Stimulated activated CD4-positive, alpha-beta T cell treated with anti-CD3 and anti-CD28 coated beads, Interleukin-4, amount 100 ng/mL, for 48 hours (primary cell): ENCODE data around the gene TNFRSF1A.
A peak's percentile ranks its signal among the peaks of the same experiment; 100 is the strongest.

Source experiments
- DNase-seq, 2 donors: peaks; one replicate each; pipeline ENCODE4 v3.0.0-alpha.2; 2020; ENCODE audit warnings: low read depth in 2 of 2

Gene TNFRSF1A

GRCh38 chr12:6374028-6374785, 32.3 kb upstream of the TNFRSF1A start:
- DNase-seq = no peak

GRCh38 chr12:6373022-6373787, 31.3 kb upstream of the TNFRSF1A start:
- DNase-seq = no peak

DNA sequence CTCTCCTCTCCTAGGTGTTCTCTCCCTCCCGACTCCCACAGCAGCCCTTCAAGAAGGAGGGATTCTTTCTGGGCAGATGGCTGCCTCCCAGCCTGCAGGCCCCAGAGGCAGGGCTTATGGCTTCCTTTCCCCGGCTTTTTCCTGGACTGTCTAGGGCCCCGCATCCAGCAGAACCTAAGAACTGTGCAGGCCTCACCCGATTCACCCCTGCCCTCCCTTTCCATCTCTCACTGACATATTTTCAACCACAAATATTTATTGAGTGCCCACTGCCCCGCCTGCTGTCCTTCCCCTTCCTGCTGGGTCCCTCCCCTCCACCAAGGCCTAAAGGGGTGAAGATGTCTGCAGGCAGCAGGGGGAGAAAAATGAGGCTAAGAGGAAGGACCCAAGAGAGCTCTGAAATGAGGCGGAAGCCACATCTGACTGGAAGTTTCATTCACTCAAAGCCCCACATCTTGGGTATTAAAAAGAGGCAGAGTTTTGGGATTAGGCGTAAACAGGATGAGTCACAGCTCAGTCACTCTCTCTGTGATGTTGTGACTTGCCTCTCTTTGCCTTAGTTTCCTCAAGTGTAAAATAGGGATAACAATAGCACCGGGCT, 30.6 kb upstream of the TNFRSF1A start:
- DNase-seq = no peak

DNA sequence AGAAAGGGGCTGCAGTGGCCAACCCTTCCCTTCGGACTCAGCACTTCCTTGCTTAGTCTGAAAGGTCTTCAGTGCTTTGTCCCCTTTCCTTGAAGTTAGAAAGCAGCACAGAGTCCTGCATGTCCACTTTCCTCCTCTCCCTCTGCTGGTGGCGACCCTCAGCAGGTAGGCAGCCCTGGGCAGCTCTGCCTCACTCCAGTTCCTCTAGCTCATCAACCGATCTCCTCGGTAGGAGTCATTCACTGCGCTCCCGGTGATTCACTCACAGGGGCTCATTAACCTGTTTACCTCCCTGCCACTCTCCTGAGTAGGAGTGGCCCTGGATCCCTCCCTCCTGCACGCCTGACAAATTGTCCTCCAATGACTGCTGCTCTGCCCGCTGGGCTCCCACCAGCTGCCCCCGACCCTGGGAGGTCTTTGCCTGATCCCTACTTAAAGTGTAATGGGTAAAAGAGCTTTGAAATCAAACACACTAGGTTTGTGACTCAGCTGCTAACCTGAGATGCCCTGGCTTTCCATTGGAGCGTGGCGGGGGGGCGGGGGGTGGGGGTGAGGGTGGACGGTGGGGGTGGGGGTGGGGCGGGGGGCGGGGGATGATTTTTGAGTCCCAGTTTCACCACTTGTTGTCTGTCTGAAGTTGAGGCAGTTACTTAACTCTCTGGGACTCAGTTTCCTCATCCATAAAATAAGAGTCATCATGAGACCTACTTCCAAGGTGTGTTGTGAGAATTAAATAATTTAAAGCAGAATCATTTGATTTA, 29.3 kb upstream of the TNFRSF1A start:
- DNase-seq = no peak

DNA sequence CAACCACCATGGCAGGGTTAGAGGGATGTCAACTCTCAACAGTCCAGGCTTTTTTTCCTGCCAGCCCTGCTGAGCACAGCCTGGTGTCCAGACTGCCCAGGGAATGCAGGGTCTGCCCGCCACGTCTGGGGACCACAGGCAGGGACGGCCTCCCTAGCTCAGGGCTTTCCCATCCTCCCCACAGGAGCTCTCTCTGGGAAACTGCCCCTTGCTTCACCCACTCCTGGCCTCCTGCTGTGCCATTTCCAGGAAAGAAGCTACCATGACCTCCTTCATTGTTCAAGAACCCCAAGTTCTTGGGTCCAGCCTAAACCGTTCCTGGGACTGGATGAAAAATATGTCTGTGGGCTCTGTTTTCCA, 28.7 kb upstream of the TNFRSF1A start:
- DNase-seq = no peak

GRCh38 chr12:6369916-6370575, 28.2 kb upstream of the TNFRSF1A start:
- DNase-seq = no peak

DNA sequence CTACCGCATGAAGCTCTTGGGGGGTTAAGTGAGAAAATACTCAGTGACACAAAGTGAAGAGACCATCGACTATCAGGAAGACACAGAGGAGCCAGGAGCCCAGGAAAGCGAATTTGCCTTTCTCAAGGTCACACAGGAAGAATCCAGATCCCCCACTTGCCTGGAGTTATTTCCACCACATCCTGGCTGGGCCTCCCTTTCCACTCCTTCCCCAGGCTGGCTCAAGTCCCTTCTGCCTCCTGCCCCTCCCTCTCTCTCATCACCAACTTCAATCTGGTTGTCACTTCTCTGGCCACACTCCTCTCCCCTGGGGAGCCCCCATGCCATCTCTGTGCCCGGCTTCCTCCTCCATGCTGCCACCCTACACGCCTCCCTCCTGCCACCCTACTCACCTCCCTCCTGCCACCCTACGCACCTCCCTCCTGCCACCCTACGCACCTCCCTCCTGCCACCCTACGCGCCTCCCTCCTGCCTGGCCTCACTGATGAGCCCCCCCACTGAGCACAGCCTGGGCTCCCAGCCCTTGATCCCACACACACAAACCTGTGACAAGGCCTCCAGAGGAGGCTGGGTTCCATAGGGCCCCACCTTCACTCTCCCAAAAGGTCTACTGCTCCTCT, 27.1 kb upstream of the TNFRSF1A start:
- no peak for DNase-seq

- no peak for DNase-seq
These were observed 26.4 kb upstream of the TNFRSF1A start for GRCh38 chr12:6367969-6368892.

GRCh38 chr12:6367065-6367968, 25.4 kb upstream of the TNFRSF1A start:
- DNase-seq = no peak

GRCh38 chr12:6364044-6364374, 22.1 kb upstream of the TNFRSF1A start:
- no peak for DNase-seq

GRCh38 chr12:6363330-6364043, 21.6 kb upstream of the TNFRSF1A start:
- DNase-seq = peak; percentile 63 to 65

- no peak for DNase-seq
These were observed 21.1 kb upstream of the TNFRSF1A start for GRCh38 chr12:6363010-6363329.

DNA sequence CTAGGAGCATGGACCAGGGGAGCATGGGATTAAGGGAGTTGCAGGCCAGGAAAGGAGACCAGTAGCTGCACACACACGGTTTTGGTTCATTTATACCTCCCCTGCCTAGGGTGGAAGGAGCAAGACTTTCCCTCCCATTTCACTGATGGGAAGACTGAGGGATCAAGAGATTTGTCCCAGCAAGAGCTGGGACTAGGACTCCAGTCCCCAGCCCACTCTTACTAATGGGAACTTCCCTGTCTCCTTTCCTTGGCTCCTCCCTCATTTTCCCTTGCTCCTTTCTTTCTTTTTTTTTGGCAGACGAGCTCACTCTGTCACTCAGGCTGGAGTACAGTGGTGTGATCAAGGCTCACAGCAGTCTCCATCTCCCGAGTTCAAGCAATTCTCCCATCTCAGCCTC, 20.5 kb upstream of the TNFRSF1A start:
- no peak for DNase-seq

GRCh38 chr12:6361834-6362233, 20.0 kb upstream of the TNFRSF1A start:
- DNase-seq = no peak

GRCh38 chr12:6360578-6361490, 19.0 kb upstream of the TNFRSF1A start:
- DNase-seq = no peak

DNA sequence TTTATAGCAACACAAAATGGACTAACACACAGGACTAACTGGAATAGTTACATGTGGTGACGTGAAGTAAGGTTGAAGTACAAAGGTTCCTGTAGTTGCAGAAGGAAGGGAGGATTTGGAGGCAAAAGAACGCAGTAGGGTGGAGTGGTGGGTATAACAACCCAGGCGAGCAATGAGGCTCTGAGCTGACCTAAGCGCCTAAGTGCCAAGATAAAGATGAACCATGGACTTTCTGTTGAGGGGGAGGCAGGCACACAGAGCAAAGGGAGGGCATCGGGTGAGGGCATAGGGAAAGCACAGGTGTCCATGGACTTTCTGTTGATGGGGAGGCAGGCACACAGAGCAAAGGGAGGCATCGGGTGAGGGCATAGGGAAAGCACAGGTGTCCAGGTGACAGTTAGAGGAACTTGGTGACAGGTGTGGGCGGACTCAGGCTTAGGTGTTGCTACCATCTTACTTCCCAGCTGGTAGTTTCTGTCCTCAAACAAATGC, 18.2 kb upstream of the TNFRSF1A start:
- no peak for DNase-seq

DNA sequence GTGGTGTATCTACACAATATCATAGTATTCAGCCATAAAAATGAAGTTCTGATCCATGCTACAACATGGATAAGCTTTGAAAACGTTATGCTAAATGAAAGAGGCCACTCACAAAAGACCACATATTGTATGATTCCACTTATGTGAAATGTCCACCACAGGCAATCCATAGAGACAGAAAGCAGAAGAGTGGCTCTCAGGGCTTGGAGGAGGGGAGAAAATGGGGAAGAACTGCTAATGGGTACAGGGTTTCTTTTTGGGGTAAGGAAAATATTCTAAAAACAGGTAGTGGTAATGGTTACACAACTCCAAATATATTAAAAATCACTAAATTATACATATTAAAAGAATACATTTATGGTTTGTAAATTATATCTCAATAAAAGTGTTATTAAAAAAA, 17.0 kb upstream of the TNFRSF1A start:
- DNase-seq = no peak
